Ovary (tissue), 3 donors: ENCODE measurements around the gene TMEM54.

ENCODE experiments used
- CTCF ChIP-seq, 3 donors: fragments of 450-650 bp in 2 of 3; fragments of 200-600 bp in 1 of 3; IDR thresholded peaks; one replicate each; pipeline versions ENCODE4 v1.5.1 to v1.8.0; 2016 to 2022; ENCODE audit warnings: antibody characterized with exemption in 3 of 3, mild to moderate bottlenecking in 1 of 3
- EP300 ChIP-seq: sonication (generic); formaldehyde crosslinking; IDR thresholded peaks from one replicate; pipeline ENCODE4 v1.6.1; 2017; ENCODE audit warnings: antibody characterized with exemption
- donor health status: DM: no; HTN: no; CAD: no.

GRCh38 chr1:32886004-32886827 is 15.0 kb downstream of the TMEM54 start, which contains the start of gene HPCA:
- TF ChIP-seq EP300 (no peak), CTCF (IDR thresholded peaks at IDR 0.05) (no peak)
